Body of pancreas (tissue), 4 donors: Measurements from ENCODE around the gene COLEC12.

ENCODE experiments used
- CTCF ChIP-seq, 7 experiments: fragments of 450-650 bp in 4 of 7; fragments of 200-600 bp in 3 of 7; sonication (generic) in 3 of 7; IDR thresholded peaks; one replicate each; pipeline ENCODE4 v1.5.1; 2016 to 2019; ENCODE audit warnings: antibody characterized with exemption in 7 of 7
- POLR2A ChIP-seq, 3 donors: fragments of 450-650 bp; IDR thresholded peaks; one replicate each; pipeline ENCODE4 v1.6.1; 2016; ENCODE audit warnings: antibody characterized with exemption in 3 of 3, mild to moderate bottlenecking in 2 of 3

- TF ChIP-seq CTCF (IDR thresholded peaks at IDR 0.05), result no peak
- TF ChIP-seq POLR2A (IDR thresholded peaks at IDR 0.05), result no peak
These were observed 40.5 kb downstream of the COLEC12 start for GRCh38 chr18:459814-460593.
